ENCODE results near the gene CAPN5. TPM values are rescaled to one million over a fixed set of nuclear protein-coding genes. Genes with fewer than 3 reads are reported as not detected.
A peak's percentile ranks its signal among the peaks of the same experiment; 100 is the strongest.
"Not testable (repeated sequence)": the region's sequence is repeated elsewhere in the genome, so short reads cannot be mapped to it uniquely, and the experiment has no call there.

The CAPN5 gene
- total and polyA plus RNA-seq, 4 experiments from 2014 or later: 1.4 to 2.6 (median 1.7) TPM

DNA sequence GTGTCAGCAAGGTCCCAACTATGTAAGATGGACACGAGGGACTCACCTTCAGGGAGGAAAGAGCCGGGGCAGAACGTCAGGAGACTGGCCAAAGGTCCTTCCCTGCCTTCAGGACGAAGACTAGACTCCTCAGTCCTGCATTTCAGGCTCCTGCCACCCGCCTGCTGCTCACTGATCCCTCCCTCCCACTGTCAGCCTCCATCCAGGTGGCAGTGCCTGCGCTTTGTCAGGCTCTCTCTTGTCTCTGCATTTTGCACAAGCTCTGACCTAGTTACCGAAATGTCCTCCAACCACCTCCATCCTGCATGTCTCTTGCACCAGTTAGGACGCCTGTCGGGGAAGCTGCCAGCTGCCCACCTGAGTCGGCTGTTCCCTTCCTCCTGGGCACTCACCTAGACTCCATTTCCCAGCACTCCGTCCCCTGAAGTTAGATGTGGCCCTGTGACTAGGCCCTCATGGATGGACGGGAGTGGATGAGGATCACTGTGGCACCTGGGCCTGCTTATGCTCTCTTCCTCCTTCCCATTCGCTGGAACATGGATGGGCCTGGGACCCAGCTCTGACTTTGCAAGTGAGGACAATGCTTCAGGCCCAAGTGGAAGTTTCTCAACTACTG is 24.6 kb upstream of the CAPN5 start:
- peaks cover 26 to 28% of the 10 kb centered on the region in 2 donors for H3K27me3 Mint-ChIP-seq
- intact Hi-C loops (cut with micrococcal nuclease): no loop called here
- H3K9me3 ChIP-seq (ENCODE audit: control insufficient read depth in 1 of 2, low read length in 2 of 2): no peaks in the 10 kb centered on the region
- CTCF ChIA-PET (ENCODE audit: partially characterized antibody): interaction anchor here (0.9 to 1.5 kb wide), 2 partner anchors 49 to 50 kb away, joined by 3 read pairs; no protein-coding TSS in a partner anchor
- H3K4me1 Mint-ChIP-seq: peaks cover 12 to 28% (median 14%) of the 10 kb centered on the region in 4 donors
- peak overlapping the region in 1 of 7 donors; percentile 44 for H3K27ac Mint-ChIP-seq
- H3K4me3 Mint-ChIP-seq: no peak overlapping the region
- no peak overlapping the region for H3K27ac ChIP-seq (ENCODE audit: low read depth, low read length)
- POLR2A ChIA-PET (ENCODE audit: partially characterized antibody): no interaction called here
- H3K36me3 ChIP-seq (ENCODE audit: insufficient read depth, low read length): no peaks in the 10 kb centered on the region
- no peak for DNase-seq
- H3K4me1 ChIP-seq (ENCODE audit: insufficient read depth, low read length): peaks cover 14% of the 10 kb centered on the region
- no peak overlapping the region for H3K4me3 ChIP-seq (ENCODE audit: low read length in 2 of 2)
- no peaks in the 10 kb centered on the region for H3K27me3 ChIP-seq (ENCODE audit: insufficient read depth, low read length)
- no peaks in the 10 kb centered on the region for H3K36me3 Mint-ChIP-seq
- peaks cover 0 to 1% (median 0%) of the 10 kb centered on the region in 8 donors for H3K9me3 Mint-ChIP-seq

DNA sequence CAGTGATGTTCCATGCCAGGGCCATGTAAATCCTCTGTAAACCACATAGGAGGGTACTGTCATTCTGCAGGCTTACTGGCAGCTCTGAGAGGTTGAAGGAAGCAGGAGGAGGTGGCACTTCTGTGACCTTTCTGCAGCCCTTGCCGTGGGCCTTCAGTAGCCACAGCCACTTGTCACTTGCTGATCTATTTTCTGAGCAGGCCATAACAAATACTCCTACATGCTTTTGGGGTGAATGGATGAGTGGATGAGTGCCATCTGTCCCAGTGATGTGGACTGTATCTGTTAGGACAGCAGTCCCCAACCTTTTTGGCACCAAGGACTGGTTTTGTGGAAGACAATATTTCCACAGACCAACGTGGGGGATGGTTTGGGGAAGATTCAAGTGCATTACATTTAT is 22.4 kb upstream of the CAPN5 start:
- no peak for DNase-seq
- H3K4me3 ChIP-seq (ENCODE audit: low read length in 2 of 2): no peak overlapping the region
- intact Hi-C loops (cut with micrococcal nuclease): no loop called here
- Mint-ChIP-seq H3K9me3 (peaks cover 0 to 1% (median 0%) of the 10 kb centered on the region in 8 donors), H3K4me1 (peaks cover 6 to 18% (median 6%) of the 10 kb centered on the region in 4 donors), H3K27ac (no peak overlapping the region), H3K4me3 (no peak overlapping the region), H3K27me3 (peaks cover 13% of the 10 kb centered on the region in 2 donors), H3K36me3 (no peaks in the 10 kb centered on the region)
- no peaks in the 10 kb centered on the region for H3K36me3 ChIP-seq (ENCODE audit: insufficient read depth, low read length)
- H3K4me1 ChIP-seq (ENCODE audit: insufficient read depth, low read length): peaks cover 16% of the 10 kb centered on the region
- POLR2A ChIA-PET (ENCODE audit: partially characterized antibody): no interaction called here
- H3K27ac ChIP-seq (ENCODE audit: low read depth, low read length): no peak overlapping the region
- H3K9me3 ChIP-seq (ENCODE audit: control insufficient read depth in 1 of 2, low read length in 2 of 2): no peaks in the 10 kb centered on the region
- CTCF ChIA-PET (ENCODE audit: partially characterized antibody): interaction anchor here (1.2 to 2.2 kb wide), 4 partner anchors 9 to 49 kb away, joined by 3 to 32 read pairs (median 4); no protein-coding TSS in a partner anchor
- H3K27me3 ChIP-seq (ENCODE audit: insufficient read depth, low read length): no peaks in the 10 kb centered on the region

DNA sequence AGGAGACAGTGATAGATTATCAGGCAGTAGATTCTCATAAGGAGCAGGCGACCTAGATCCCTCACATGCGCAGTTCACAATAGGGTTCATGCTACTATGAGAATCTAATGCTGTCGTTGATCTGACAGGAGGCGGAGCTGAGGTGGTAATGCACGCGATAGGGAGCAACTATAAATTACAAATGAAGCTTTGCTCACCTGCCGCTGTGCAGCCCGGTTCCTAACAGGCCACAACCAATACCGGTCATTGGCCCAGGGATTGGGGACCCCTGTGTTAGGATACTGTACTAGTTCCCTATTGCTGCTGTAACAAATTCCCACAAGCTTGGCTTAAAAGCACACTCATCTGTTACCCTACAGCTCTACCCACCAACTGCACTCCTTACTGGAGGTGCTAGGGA is 21.9 kb upstream of the CAPN5 start:
- H3K27me3 Mint-ChIP-seq: peaks cover 12 to 13% of the 10 kb centered on the region in 2 donors
- H3K36me3 Mint-ChIP-seq: no peaks in the 10 kb centered on the region
- peaks cover 16% of the 10 kb centered on the region for H3K4me1 ChIP-seq (ENCODE audit: insufficient read depth, low read length)
- intact Hi-C loops (cut with micrococcal nuclease): no loop called here
- no peak for DNase-seq
- H3K27me3 ChIP-seq (ENCODE audit: insufficient read depth, low read length): no peaks in the 10 kb centered on the region
- CTCF ChIA-PET (ENCODE audit: partially characterized antibody): interaction anchor here (1.0 to 2.2 kb wide), 7 partner anchors 10 to 504 kb away, joined by 3 to 32 read pairs (median 4); no protein-coding TSS in a partner anchor
- POLR2A ChIA-PET (ENCODE audit: partially characterized antibody): no interaction called here
- H3K36me3 ChIP-seq (ENCODE audit: insufficient read depth, low read length): no peaks in the 10 kb centered on the region
- H3K27ac Mint-ChIP-seq: no peak overlapping the region
- H3K9me3 Mint-ChIP-seq: peaks cover 0 to 1% (median 0%) of the 10 kb centered on the region in 8 donors
- no peak overlapping the region for H3K4me3 ChIP-seq (ENCODE audit: low read length in 2 of 2)
- no peak overlapping the region for H3K4me3 Mint-ChIP-seq
- H3K9me3 ChIP-seq (ENCODE audit: control insufficient read depth in 1 of 2, low read length in 2 of 2): no peaks in the 10 kb centered on the region
- H3K4me1 Mint-ChIP-seq: peaks cover 5 to 18% (median 6%) of the 10 kb centered on the region in 4 donors
- H3K27ac ChIP-seq (ENCODE audit: low read depth, low read length): no peak overlapping the region

DNA sequence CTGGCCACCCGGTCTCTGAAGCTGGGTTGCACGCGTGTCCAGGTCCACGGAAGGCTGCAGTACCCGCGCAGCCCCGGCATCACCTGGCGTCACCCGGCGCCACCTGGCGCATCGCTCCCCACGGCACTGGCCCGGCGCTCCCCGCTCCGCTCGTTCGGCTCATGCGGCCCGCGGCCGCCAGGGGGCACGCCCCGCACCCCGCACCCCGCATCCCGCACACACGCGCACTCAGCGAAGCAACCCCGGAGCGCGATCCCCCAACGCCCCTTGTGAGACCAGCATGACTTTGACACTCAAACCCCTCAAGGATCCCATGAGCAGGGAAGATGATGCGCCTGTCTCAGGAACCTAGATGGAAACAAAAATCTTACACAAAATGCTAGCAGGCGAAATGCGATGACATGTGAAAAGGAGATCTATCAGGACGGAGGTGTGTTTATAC is 20.7 kb upstream of the CAPN5 start:
- DNase-seq: peak; percentile 55 to 59 (median 56)
- POLR2A ChIA-PET (ENCODE audit: partially characterized antibody): no interaction called here
- peaks cover 5 to 7% of the 10 kb centered on the region in 2 donors for H3K27me3 Mint-ChIP-seq
- H3K27ac Mint-ChIP-seq: peak overlapping the region in 5 of 7 donors; percentile 12 to 89 (median 60)
- intact Hi-C loops (cut with micrococcal nuclease): loop anchor here (2.0 kb wide), 3 partner anchors 311 to 775 kb away; partner anchors contain the start of genes AAMDC and RSF1
- H3K4me1 Mint-ChIP-seq: peaks cover 5 to 11% (median 6%) of the 10 kb centered on the region in 4 donors
- H3K36me3 Mint-ChIP-seq: no peaks in the 10 kb centered on the region
- Histone ChIP-seq H3K27ac (ENCODE audit: low read depth, low read length) (no peak overlapping the region), H3K4me1 (ENCODE audit: insufficient read depth, low read length) (peaks cover 16% of the 10 kb centered on the region), H3K9me3 (ENCODE audit: control insufficient read depth in 1 of 2, low read length in 2 of 2) (no peaks in the 10 kb centered on the region), H3K27me3 (ENCODE audit: insufficient read depth, low read length) (no peaks in the 10 kb centered on the region), H3K36me3 (ENCODE audit: insufficient read depth, low read length) (no peaks in the 10 kb centered on the region), H3K4me3 (ENCODE audit: low read length in 2 of 2) (no peak overlapping the region)
- H3K9me3 Mint-ChIP-seq: peaks cover 0 to 1% (median 0%) of the 10 kb centered on the region in 8 donors
- CTCF ChIA-PET (ENCODE audit: partially characterized antibody): interaction anchor here (0.6 to 2.2 kb wide), 8 partner anchors 9 to 503 kb away, joined by 3 to 32 read pairs (median 4); no protein-coding TSS in a partner anchor
- H3K4me3 Mint-ChIP-seq: peak overlapping the region in 5 of 8 donors; percentile 0 to 60 (median 44)

DNA sequence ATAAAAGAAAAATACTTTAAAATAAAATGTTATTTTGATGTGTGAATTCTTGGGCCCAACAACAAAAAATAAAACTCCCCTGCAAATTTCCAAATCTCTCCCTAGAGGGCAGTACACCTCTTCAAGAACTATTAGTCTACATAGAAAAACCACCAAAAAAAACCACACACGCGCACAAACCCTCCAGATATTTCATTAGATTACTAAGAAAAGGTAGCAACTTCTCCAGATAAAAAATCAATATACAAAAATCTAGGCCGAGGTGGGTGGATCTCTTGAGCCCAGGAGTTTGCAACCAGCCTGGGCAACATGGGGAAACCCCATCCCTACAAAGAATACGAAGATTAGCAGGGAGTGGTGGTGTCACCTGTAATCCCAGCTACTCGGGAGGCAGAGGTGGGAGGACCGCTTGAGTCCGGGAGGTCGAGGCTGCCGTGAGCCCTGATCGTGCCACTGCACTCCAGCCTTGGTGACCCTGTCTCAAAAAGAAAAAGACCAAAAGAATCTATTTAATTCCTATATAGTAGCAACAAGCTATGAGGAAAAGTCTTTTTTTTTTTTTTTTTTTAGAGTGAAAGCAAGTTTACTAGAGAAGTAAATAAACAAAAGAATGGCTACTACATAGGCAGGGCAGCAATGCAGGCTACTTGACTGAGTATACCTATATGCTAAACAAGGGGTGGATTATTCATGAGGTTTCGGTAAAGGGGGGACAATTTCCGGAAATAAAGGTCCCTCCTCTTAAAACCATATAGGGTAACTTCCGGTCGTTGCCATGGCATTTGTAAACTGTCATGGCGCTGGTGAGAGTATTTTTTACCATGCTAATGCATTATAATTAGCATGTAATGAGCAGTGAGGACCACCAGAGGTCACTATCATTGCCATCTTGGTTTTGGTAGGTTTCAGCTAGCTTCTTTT is 19.5 kb upstream of the CAPN5 start:
- no peaks in the 10 kb centered on the region for H3K9me3 ChIP-seq (ENCODE audit: control insufficient read depth in 1 of 2, low read length in 2 of 2)
- peak overlapping the region; percentile 61 for H3K27ac ChIP-seq (ENCODE audit: low read depth, low read length)
- H3K27me3 Mint-ChIP-seq: peaks cover 2 to 3% of the 10 kb centered on the region in 2 donors
- H3K9me3 Mint-ChIP-seq: peaks cover 0 to 1% (median 0%) of the 10 kb centered on the region in 8 donors
- H3K36me3 ChIP-seq (ENCODE audit: insufficient read depth, low read length): no peaks in the 10 kb centered on the region
- no peaks in the 10 kb centered on the region for H3K36me3 Mint-ChIP-seq
- H3K27me3 ChIP-seq (ENCODE audit: insufficient read depth, low read length): no peaks in the 10 kb centered on the region
- ChIA-PET POLR2A (ENCODE audit: partially characterized antibody) (interaction anchor here (0.6 to 2.0 kb wide), 6 partner anchors 16 to 80 kb away, joined by 3 to 18 read pairs (median 4); no protein-coding TSS in a partner anchor), CTCF (ENCODE audit: partially characterized antibody) (interaction anchor here (0.6 to 2.8 kb wide), 21 partner anchors 10 to 572 kb away, joined by 3 to 107 read pairs (median 4); partner anchors contain the start of gene MYO7A)
- peak overlapping the region; percentile 33 to 59 for H3K4me3 ChIP-seq (ENCODE audit: low read length in 2 of 2)
- intact Hi-C loops (cut with micrococcal nuclease): loop anchor here (1.0 to 2.0 kb wide), 5 partner anchors 19 to 774 kb away; partner anchors contain the start of genes AAMDC, CAPN5 and RSF1
- peak; percentile 90 to 94 (median 93) for DNase-seq
- peaks cover 16% of the 10 kb centered on the region for H3K4me1 ChIP-seq (ENCODE audit: insufficient read depth, low read length)
- H3K27ac Mint-ChIP-seq: peak overlapping the region; percentile 24 to 92 (median 60)
- peak overlapping the region; percentile 67 to 83 (median 72) for H3K4me3 Mint-ChIP-seq
- peaks cover 5 to 11% (median 6%) of the 10 kb centered on the region in 4 donors for H3K4me1 Mint-ChIP-seq

DNA sequence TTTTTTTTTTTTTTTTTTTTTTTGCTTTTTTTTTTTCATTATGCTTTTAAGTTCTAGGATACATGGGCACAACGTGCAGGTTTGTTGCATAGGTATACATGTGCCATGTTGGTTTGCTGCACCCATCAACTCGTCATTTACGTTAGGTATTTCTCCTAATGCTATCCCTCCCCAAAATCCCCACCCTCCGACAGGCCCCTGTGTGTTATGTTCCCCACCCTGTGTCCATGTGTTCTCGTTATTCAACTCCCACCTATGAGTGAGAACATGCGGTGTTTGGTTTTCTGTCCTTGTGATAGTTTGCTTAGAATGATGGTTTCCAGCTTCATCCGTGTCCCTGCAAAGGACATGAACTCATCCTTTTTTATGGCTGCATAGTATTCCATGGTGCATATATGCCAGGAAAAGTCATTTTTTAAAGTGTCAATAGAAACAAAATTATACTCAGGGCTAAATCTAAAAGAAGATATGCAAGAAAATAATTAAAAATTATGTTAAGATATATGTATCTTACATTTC is 18.8 kb upstream of the CAPN5 start:
- peaks cover 16% of the 10 kb centered on the region for H3K4me1 ChIP-seq (ENCODE audit: insufficient read depth, low read length)
- CTCF ChIA-PET (ENCODE audit: partially characterized antibody): interaction anchor here (0.6 to 2.8 kb wide), 19 partner anchors 10 to 571 kb away, joined by 3 to 107 read pairs (median 4); partner anchors contain the start of gene MYO7A
- not testable (repeated sequence) for H3K27me3 Mint-ChIP-seq; H3K27me3 ChIP-seq (ENCODE audit: insufficient read depth, low read length); H3K4me3 ChIP-seq (ENCODE audit: low read length in 2 of 2); DNase-seq; H3K36me3 Mint-ChIP-seq; H3K9me3 ChIP-seq (ENCODE audit: control insufficient read depth in 1 of 2, low read length in 2 of 2); H3K9me3 Mint-ChIP-seq; H3K36me3 ChIP-seq (ENCODE audit: insufficient read depth, low read length); H3K27ac ChIP-seq (ENCODE audit: low read depth, low read length)
- intact Hi-C loops (cut with micrococcal nuclease): loop anchor here (1.0 to 2.0 kb wide), 5 partner anchors 18 to 773 kb away; partner anchors contain the start of genes AAMDC, CAPN5 and RSF1
- POLR2A ChIA-PET (ENCODE audit: partially characterized antibody): interaction anchor here (1.0 to 2.0 kb wide), 3 partner anchors 15 to 44 kb away, joined by 3 to 18 read pairs (median 14); no protein-coding TSS in a partner anchor
- H3K27ac Mint-ChIP-seq: peak overlapping the region in 3 of 7 donors; percentile 51 to 87 (median 83)
- H3K4me1 Mint-ChIP-seq: peaks cover 5 to 11% (median 6%) of the 10 kb centered on the region in 4 donors
- peak overlapping the region in 1 of 8 donors; percentile 26 for H3K4me3 Mint-ChIP-seq
